Hypothalamus (tissue), 51 donors: ENCODE results near the gene TFF1.

Experiments
- DNase-seq, 51 donors: peaks; one replicate each; lab custom pipeline; 2025; lab: John Stamatoyannopoulos, UW

The TFF1 gene

GRCh38 chr21:42348762-42349161 lies 17.6 kb downstream of the TFF1 start:
- DNase-seq, result no peak

- no peak for DNase-seq
Observed at GRCh38 chr21:42347601-42348327, 18.6 kb downstream of the TFF1 start.

- DNase-seq, result no peak
Observed at GRCh38 chr21:42346866-42347600, 19.3 kb downstream of the TFF1 start.

- DNase-seq, result no peak
Observed at GRCh38 chr21:42346441-42346840, 19.9 kb downstream of the TFF1 start.

- DNase-seq, result peak in 1 of 51 donors; percentile 4
Observed at GRCh38 chr21:42344631-42345030, 21.7 kb downstream of the TFF1 start.

GRCh38 chr21:42343963-42344510 lies 22.3 kb downstream of the TFF1 start:
- no peak for DNase-seq

- DNase-seq, result no peak
Observed at GRCh38 chr21:42343556-42343955, 22.8 kb downstream of the TFF1 start.

GRCh38 chr21:42343101-42343500 lies 23.2 kb downstream of the TFF1 start:
- no peak for DNase-seq

GRCh38 chr21:42341776-42342542 lies 24.4 kb downstream of the TFF1 start:
- DNase-seq, result no peak

GRCh38 chr21:42340187-42341050 lies 25.9 kb downstream of the TFF1 start:
- no peak for DNase-seq

GRCh38 chr21:42338729-42339715 lies 27.3 kb downstream of the TFF1 start:
- no peak for DNase-seq

- DNase-seq, result peak in 38 of 51 donors; percentile 11 to 76 (median 40)
Observed at GRCh38 chr21:42337830-42338728, 28.3 kb downstream of the TFF1 start.

GRCh38 chr21:42337276-42337675 lies 29.1 kb downstream of the TFF1 start:
- DNase-seq, result no peak

GRCh38 chr21:42336054-42336453 lies 30.3 kb downstream of the TFF1 start:
- DNase-seq, result no peak

GRCh38 chr21:42332557-42333317 lies 33.6 kb downstream of the TFF1 start:
- no peak for DNase-seq

- DNase-seq, result no peak
Observed at GRCh38 chr21:42331660-42332059, 34.7 kb downstream of the TFF1 start.
